OCI-M2 (cell line): ENCODE measurements around the gene MTA2.
"Not testable (repeated sequence)": the region's sequence is repeated elsewhere in the genome, so short reads cannot be mapped to it uniquely, and the experiment has no call there.

Source experiments
- DNase-seq: peaks from one replicate; lab custom pipeline; 2025; ENCODE audit not compliant: unreplicated experiment; lab: John Stamatoyannopoulos, UW

Gene MTA2

DNA sequence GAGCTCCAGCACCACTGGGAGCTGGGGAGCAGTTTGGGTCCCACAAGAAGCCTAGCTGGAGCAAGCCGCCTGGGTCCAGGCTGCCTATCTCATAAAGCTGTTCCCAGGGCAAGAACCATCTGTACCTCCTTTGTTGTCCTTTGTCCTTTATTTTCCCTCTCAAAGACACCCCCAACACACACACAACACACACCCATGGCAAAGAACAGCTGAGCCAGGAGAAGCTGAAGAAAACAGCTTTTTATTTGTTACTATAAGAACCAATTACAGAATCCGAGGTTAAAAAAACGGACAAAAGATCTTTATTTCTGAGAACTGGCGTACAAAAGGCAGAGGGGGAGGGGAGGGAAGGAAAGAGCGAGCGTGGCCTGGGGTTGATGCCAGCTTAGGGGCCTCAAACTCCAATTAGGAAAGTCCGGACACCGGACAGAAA is 8.7 kb downstream of the MTA2 start:
- DNase-seq: no peak

DNA sequence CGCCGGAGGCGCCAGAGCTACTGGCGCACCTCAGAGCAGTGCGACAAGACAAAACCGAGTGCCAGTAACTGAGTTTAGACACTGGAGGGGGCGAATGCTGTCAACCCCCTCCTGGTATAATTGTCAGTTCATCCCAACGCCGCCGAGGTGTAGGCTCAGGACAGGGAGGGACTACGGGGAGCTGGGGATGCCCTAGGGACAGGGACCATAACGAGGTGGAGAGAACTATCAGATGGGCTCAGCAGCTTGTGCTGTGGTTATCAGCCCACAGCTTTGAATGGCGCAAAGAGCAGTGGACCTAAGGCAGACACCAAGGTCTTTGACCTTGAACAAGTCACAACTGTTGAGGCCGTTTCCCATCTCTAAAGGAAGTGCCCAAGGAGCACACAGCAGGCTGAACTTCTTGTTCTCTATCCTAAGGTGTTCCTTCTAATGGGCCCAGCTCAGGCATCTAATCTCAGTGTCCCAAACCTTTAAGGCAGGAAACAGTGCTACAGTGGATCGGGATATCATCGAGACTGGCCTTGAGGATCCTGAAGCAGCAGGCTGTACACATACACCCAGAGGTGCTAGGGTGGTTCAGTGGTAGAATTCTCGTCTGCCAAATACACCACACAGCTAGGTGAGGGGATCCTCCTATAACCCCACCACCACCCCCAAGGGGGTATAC is 9.4 kb downstream of the MTA2 start:
- DNase-seq: no peak

DNA sequence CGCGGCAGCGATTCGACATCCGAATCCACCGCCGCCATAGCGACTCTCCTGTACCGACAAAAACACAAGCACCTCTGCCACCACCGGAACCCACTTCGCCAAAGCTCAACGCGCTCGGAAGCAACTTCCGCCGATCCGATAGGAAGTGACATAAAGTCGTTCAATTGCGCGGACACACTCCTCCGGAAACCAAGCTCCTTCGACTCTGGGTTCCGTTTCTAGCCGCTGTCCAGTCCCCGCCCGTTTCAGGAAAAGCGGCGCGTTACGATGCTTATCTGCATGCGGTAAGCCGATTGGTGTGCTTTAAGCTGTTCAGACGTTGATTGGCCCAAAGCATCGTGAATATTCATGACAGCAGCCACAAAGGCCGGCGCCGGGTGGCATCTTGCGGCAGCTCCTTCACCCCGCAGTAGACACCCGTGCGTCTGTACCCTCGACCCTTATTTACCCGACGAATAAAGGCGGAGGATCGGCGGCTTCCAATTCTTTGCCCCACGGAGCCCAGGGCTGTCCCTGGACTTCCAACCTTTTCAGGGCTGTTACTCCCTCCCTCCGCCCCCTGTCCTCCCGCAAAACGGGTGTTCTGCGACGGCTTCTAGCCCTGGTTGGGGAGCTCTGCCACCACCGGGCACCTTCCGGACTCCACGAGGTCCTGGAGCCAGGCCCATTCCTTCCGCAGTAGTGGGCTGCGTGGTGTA is 10.1 kb downstream of the MTA2 start, which contains the start of gene TUT1:
Gene TUT1 (minus strand): TSS at position 76 of the 698 bp plus-strand sequence. CDS start 38 bp downstream, at position 38.
- peak; percentile 86 for DNase-seq

DNA sequence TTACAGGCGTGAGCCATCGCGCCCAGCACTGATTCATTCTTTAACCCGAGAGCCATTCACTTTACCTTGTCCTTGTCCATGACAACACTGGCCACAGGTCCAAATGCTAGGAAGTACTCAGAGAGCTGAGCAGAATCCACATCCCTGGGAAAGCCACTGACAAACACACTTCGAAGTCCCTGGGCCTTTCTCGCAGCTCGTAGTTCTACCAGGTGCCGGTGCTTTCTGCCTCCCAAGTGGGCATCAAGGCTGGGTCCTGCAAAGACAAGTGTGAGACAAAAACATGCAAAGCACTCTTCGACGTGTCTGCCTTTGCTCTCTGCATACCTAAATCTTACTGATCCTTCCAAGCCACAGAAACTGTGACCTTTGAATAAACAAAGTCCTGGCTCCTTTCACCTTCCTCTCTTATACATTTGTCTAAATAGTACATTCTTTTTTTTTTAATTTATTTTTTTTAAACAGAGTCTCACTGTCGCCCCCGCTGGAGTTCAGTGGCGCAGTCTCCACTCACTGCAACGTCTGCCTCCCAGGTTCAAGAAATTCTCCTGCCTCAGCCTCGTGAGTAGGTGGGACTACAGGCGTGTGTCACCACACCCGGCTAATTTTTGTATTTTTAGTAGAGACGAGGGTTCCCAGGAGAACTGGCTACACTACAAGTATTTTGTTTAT is 12.6 kb downstream of the MTA2 start:
- no peak for DNase-seq

DNA sequence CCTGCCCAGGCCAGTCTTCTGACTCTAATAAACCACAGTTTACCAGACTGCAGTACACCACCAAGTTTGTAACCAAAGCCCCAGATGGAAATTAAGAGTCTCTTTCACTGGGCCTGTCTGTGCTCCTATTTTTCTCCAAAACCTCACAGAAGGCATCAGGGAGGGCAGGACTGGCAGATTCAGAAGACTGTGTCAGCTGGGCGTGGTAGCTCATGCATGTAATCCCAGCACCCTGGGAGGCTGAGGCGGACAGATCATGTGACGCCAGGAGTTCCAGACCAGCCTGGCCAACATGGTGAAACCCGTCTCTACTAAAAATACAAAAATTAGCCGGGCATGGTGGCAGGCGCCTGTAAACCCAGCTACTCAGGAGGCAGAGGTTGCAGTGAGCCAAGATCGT is 16.3 kb downstream of the MTA2 start:
- not testable (repeated sequence) for DNase-seq

DNA sequence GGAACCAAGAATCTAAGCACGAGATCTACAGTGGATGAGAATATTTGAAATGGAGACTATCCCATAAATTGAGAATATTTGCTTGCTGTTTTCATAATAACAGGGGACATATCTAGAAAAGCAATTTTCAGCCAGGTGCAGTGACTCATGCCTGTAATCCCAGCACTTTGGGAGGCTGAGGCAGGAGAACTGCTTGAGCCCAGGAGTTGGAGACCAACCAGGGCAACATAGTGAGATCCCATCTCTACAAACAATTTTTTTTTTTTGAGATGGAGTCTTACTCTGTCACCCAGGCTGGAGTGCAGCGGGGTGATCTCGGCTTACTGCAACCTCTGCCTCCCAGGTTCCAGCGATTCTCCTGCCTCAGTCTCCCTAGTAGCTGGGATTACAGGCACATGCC is 19.9 kb downstream of the MTA2 start:
- DNase-seq: not testable (repeated sequence)

DNA sequence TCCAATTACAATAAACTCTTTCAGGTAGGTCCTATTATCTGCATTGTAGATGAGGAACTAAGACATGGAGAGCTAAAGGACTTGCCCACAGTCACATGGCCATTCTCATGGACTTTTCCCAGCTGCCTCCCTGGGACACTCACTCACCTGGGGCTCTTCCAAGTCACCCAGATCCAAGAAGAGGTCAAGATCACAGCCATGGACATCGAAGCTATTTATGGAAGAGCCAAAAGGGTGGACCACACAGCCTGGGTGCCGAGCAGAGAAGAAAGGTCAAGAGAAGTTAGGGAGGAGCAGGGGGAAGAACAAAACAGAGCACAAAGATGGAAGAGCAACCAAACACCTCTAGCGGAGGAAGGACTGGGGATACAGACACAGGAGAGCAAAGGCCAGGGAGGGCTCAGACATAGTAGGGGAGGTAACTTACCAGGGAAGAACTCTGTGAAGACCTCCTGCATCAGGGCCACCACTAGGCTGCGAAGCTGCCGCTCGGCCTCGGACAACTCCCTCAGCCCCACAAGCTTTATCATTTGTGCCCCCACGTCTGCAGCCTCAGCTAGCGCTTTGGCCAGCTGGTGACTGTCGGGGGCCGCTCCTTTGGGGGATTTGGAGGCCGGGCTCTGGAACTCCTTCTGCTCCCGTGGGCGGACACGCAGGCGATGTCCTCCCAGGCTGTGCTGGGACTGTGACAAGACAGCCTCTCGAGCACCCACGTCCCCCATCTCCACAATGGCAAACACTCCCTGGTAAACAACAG is 20.5 kb downstream of the MTA2 start:
- no peak for DNase-seq

DNA sequence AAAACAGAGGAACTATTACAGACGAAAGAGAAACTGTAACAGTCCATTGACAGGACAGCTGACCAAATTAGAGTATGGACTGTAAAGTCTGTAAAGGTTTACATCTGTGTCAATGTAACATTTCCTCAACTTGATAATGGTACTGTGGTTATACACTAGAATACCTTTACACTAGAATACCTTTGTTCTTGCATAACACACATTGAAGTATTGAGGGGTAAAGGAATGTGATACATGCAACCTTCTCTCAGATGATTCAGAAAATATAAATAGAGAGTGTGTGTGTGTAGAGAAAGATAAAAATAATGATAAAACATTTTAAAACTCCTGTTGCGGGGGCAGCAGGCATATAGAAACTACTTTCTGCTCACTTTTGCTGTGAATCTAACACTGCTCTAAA is 22.4 kb downstream of the MTA2 start:
- no peak for DNase-seq

DNA sequence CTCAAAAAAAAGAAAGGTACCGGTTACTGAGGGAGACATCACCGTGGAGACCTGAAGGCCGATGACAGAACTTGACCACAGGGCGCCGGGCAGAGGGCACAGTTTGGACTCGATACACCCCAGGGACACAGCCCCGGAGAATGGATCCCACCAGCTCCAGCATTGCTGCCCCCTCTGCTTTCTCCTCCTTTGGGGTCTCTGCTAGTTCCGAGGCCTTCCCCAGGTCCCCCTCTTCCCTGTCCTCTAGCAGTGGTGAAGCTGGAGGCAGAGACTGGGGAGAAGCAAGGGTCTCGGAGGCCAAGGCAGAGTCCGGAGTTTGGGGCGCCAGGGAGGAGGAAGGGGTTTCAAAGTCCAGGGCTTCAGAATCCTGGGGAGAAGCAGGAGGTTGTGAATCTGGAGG is 23.1 kb downstream of the MTA2 start:
- DNase-seq: no peak

DNA sequence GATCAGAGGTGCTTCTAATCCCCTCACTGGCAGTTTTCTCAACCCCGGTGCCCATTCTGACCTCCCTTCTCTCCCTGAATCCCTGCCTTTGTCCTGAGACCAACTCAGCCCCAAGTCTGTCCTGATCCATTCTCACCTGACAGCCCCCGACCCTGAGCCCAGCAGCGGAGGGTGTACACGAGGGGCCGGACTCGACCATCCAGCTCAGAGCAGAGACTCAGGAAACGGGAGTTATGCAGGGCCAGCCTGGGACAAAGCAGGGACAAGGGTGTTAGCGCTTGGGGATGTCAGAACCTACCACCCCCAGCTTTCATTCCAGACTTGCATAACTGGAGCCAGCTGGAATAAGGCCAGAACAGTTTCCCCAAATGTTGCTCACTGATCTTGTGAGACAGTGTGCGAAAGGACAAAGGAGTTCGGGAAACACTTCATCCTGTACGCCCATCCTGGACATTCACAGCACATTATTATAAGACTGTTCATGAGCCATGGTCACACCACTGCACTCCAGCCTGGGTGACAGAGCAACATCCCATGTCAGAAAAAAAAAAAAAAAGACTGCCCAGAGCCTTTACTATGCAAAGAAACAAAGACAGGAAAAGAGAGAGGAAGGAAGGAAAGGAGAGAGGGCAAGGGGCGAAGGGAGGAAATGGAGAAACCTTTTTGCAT is 24.5 kb downstream of the MTA2 start:
- no peak for DNase-seq

DNA sequence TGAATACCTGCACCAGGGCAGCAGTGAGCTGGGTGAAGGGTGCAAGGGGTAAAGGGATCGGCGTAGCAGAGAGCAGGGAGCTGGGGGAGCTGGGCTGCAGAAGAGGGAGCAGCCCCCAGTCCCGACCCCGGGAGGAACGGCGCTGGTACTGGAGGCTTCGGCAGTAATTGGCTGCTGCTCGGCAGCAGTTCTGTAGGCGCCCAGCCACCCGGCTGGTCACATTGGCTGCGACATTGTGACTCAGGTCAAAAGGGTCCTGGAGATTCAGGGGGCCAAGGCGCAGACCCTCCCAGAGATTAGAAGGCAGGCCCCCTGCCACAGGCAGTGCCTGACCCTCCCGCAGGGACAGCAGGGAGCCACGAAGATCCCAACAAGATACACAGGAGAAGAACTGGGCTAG is 25.8 kb downstream of the MTA2 start:
- DNase-seq: no peak

DNA sequence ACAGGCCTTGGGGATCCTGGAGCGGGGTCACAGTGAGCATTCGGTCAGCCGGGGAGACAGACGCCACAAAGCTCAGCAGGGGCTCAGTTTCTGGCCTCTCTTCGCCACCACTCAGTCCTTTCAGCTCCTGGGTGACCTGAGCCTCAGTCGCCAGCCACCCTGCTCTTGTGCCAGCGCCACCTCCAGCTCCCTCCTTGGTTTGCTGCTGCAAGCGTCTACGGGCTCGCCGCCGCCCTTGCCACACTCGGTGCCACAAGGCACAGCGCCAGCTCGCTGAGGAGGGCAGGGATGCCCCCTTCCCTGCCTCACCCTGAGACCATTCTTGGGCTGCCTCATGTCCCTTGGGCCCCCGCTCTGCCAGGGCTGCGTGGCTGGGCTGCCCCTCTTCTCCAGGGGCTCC is 26.5 kb downstream of the MTA2 start:
- no peak for DNase-seq

DNA sequence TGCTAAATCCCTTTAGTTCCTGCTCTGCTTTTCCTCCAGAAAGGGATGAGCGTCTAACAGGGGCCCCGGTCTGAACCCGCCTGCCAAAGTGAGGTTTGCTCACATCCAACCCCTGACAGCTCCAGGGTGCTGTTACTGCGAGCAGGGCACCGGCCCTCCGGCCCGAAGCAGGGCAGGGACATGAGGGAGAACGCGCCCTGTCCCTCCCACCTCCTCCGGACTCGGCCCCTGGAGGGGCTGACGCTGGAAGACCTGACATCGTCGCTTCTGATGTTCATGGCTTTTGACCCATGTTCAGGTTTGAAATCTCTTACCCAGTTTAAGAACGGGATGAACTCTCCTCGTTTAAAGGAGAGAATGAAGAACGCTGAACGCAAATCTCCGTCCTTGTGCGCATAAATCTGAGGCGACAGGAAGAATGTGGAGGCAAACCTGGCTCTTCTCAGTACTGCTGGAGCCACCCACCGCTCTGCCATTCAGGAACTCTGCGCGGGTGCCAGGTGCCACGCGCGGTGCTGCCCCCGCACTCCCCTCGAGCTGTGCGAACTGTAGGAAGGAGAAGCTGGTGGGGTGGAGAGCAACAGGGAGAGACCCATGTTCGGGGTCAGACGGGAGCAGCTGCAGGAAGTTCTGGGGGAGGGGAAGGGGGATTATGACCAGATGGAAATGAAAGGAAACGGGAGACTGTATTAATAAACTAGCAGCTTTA is 27.1 kb downstream of the MTA2 start:
- DNase-seq: no peak

DNA sequence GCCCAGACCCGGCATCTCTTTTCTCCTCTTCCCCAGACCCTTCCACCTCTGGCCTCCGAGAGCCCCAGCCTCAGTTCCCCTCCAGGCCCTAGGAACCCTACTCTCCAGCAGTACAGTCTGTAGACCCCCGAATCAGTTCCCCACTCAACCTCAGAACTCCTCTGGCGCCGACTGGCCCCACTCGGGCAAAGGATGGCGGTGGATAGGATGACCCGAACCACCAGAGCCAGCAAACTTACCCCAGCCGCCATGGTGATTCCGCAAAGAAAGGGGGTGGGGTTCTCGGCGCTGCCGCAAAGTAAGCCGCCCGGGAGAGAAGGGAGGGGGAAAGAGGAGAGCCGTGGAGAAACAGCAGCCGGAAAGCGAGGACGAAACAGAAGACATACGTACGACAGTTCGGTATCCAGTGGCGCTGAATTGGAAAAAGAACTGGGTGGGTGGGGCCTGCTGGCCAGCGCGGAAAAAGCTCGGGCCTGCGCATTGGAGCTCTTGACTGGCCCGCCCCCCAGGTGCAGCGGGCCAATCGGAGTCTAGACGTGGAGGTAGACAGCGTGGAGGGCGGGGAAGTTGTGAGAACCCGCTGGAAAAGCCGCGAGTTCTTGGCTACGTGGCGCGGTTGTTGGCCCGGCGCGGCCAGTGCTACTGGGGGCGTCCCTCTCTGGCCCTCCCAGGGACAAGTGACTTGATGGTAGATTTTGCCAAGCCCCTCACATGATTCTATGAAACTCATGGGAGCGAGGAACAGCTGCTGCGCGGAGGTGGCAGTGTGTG is 27.9 kb downstream of the MTA2 start, which contains the start of gene EEF1G:
Gene EEF1G (minus strand): TSS at position 300 of the 771 bp plus-strand sequence. CDS start 49 bp downstream, at position 251.
- DNase-seq: peak; percentile 91

DNA sequence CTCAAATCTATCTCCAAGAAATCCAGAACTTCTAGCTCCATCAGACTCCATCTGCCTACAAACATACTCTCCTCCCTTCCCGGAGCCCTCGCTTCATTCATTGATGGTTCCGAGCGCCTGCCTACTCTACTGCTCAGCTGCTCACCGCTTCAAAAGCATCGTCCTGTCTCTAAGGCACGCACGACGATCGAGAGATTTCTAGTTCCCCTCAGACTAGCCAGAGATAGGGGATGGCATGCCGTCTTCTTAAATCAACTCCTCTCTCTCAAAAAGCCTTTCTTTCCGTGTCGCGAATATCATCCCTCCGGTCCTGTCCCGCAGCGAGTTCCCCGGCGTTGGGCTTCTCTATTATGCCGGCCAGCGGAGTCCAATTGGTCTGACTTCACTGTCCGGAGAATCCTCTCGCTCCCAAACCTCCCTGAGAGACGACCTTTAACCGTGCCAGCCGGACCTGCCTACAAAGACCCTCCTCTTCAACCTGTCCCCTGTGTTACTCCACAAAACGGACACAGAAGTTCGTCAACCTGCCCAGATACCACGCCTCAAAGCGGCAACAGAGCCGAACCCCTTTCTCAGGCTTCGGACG is 28.6 kb downstream of the MTA2 start:
- no peak for DNase-seq

DNA sequence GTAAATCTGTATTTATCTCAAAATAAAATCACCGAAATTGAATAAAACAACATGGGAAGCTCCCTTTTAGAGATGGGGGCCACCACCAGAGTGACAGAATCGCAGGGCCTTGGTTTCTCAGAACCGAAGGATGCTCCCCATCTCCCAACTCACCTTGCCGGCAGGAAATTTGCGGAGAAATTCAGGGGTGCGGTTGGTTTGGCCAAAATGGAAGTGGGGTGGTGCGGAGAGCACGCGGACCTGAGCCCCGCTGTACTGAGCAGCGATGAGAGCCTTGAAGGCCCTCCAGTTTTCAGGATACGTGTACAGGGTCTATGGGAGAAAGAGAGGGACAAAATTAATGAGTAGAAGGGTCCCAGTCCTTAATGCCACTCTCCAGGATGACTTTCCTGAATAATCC is 29.2 kb downstream of the MTA2 start:
- DNase-seq: no peak

DNA sequence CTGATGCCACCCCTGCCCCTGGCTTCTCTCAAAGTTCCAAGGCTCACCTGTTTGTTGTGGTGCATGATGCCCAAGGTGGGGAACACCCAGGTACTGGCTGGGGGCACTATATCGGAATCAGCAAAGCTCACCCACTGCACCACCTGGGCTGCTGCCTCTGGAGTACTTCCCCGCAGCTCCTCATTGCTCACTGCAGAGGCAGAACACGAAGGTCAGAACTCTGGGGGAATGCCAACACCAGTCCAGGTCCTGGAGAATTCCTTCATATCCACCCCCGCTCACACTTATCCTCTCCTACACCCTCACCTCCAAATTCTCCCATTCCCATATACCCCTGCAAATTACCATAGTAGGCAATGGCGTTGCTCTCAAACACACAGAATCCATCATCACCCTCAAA is 30.2 kb downstream of the MTA2 start:
- not testable (repeated sequence) for DNase-seq

DNA sequence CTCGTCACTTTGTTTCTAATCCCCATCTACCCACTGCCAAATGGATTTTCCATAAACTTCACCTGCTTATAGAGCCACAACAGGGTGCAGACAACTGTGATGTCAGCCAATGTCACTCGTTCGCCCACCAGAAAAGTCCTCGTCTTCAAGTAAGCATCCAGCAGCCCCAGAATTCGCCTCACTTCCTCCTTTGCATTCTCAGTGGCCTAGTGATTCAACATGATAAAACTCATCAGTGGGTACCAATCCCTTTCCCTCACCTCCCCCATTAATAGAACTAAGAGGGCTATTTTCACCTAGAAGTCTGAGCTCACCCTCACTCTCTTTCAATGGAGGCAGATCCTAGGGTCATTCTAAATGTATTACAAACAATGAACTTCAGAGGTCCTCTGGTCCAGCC is 30.8 kb downstream of the MTA2 start:
- DNase-seq: not testable (repeated sequence)

DNA sequence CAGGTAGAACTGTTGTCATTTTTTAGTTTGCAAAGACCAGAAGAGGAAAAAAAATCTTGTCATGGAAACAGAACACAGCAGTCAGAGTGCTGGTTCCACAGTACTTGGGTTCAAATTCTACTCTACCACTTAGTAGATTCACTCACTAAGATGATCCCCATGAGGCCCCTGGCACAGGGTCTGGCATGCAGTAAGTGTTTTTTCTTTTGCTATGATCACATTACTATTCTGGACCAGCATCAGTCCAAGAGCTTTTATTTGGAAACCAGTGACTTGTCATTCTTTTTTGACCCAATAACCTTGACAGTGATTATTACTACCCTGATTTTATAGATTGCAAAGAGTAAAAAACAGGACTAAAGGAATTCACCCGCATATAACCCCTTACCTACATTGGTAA is 32.1 kb downstream of the MTA2 start:
- DNase-seq: no peak
